Fibroblast of lung (primary cell): ENCODE measurements around the gene COL4A6.

Experiments
- CTCF ChIP-seq, 2 donors: IDR thresholded peaks in 1 of 2; conservative IDR thresholded peaks in 1 of 2; 1 replicate in 1 of 2; 2 replicates in 1 of 2; pipeline ENCODE4 v1.5.1; 2011 to 2012; ENCODE audit warnings: low read length in 2 of 2, control low read depth in 1 of 2, inconsistent platforms in 1 of 2, low read depth in 1 of 2, mild to moderate bottlenecking in 1 of 2
- EZH2 ChIP-seq: IDR thresholded peaks from 2 replicates; pipeline ENCODE4 v1.5.1; 2012; ENCODE audit warnings: low read length, control low read depth, mild to moderate bottlenecking; ENCODE audit errors: missing control alignments

GRCh38 chrX:108173874-108174273 lies 264.3 kb downstream of the COL4A6 start:
- TF ChIP-seq CTCF (conservative IDR thresholded peaks at IDR 0.05 in 1 of 2, IDR thresholded peaks at IDR 0.05 in 1 of 2; ENCODE audit: low read depth in 1 of 2, low read length in 2 of 2): no peak
- no peak for TF ChIP-seq EZH2
